ENCODE measurements around the gene WDR4. TPM values are rescaled to one million over a fixed set of nuclear protein-coding genes. Genes with fewer than 3 reads are reported as not detected.

WDR4 gene
- total RNA-seq, 4 donors from 2014 or later, result 6.6 to 22.7 (median 10.3) TPM

GRCh38 chr21:42858185-42858847 lies 21.0 kb downstream of the WDR4 start:
- in situ Hi-C loops (cut with MboI; ENCODE audit: low pct_ligation_motif_present in 1 of 4, low pct_unique_long_range_greater_than_20kb in 1 of 4, low sequenced_read_pairs in 3 of 4), result loop anchor here in 1 of 4 donors (25.0 kb wide), 1 partner anchor 96 kb away; no protein-coding TSS in a partner anchor
- intact Hi-C loops (cut with DNase I; ENCODE audit: low total_unique reads), result no loop called here
- Histone ChIP-seq H3K4me1 (no peaks in the 10 kb centered on the region), H3K27me3 (no peaks in the 10 kb centered on the region), H3K4me3 (no peak overlapping the region), H3K27ac (no peak overlapping the region), H3K9me3 (no peaks in the 10 kb centered on the region), H3K36me3 (peaks cover 0 to 50% (median 13%) of the 10 kb centered on the region in 4 donors)
- 87 to 94% methylated on average over 6 to 19 of the region's 19 CpGs for WGBS, 2 donors (ENCODE audit: low coverage in 1 of 2)
- TF ChIP-seq POLR2AphosphoS5 (IDR thresholded peaks at IDR 0.05), result no peak
- no peak for TF ChIP-seq CTCF (IDR thresholded peaks at IDR 0.05)
- no peak for TF ChIP-seq EP300 (IDR thresholded peaks at IDR 0.05; ENCODE audit: low read depth)
- DNase-seq, result no peak

GRCh38 chr21:42857216-42857615 lies 22.1 kb downstream of the WDR4 start:
- Histone ChIP-seq H3K4me1 (no peaks in the 10 kb centered on the region), H3K36me3 (peaks cover 0 to 53% (median 13%) of the 10 kb centered on the region in 4 donors), H3K4me3 (no peak overlapping the region), H3K9me3 (no peaks in the 10 kb centered on the region), H3K27ac (no peak overlapping the region), H3K27me3 (no peaks in the 10 kb centered on the region)
- intact Hi-C loops (cut with DNase I; ENCODE audit: low total_unique reads), result no loop called here
- in situ Hi-C loops (cut with MboI; ENCODE audit: low pct_ligation_motif_present in 1 of 4, low pct_unique_long_range_greater_than_20kb in 1 of 4, low sequenced_read_pairs in 3 of 4), result loop anchor here in 1 of 4 donors (25.0 kb wide), 1 partner anchor 95 kb away; no protein-coding TSS in a partner anchor
- no peak for TF ChIP-seq CTCF (IDR thresholded peaks at IDR 0.05)
- TF ChIP-seq POLR2A (IDR thresholded peaks at IDR 0.05), result no peak
- TF ChIP-seq POLR2AphosphoS5 (IDR thresholded peaks at IDR 0.05), result no peak
- TF ChIP-seq EP300 (IDR thresholded peaks at IDR 0.05; ENCODE audit: low read depth), result no peak
- WGBS, 2 donors (ENCODE audit: low coverage in 1 of 2), result 78 to 89% methylated on average over 2 to 11 of the region's 11 CpGs
- no peak for DNase-seq

- TF ChIP-seq CTCF (IDR thresholded peaks at IDR 0.05), result no peak
- TF ChIP-seq EP300 (IDR thresholded peaks at IDR 0.05; ENCODE audit: low read depth), result no peak
- no peak for TF ChIP-seq POLR2AphosphoS5 (IDR thresholded peaks at IDR 0.05)
- TF ChIP-seq POLR2A (IDR thresholded peaks at IDR 0.05), result no peak
- Histone ChIP-seq H3K4me3 (no peak overlapping the region), H3K36me3 (peaks cover 0 to 55% (median 13%) of the 10 kb centered on the region in 4 donors), H3K27me3 (no peaks in the 10 kb centered on the region), H3K9me3 (no peaks in the 10 kb centered on the region), H3K4me1 (no peaks in the 10 kb centered on the region), H3K27ac (no peak overlapping the region)
- intact Hi-C loops (cut with DNase I; ENCODE audit: low total_unique reads), result no loop called here
- DNase-seq, result no peak
- 80 to 86% methylated on average over 1 to 18 of the region's 18 CpGs for WGBS, 2 donors (ENCODE audit: low coverage in 1 of 2)
- in situ Hi-C loops (cut with MboI; ENCODE audit: low pct_ligation_motif_present in 1 of 4, low pct_unique_long_range_greater_than_20kb in 1 of 4, low sequenced_read_pairs in 3 of 4), result loop anchor here in 1 of 4 donors (25.0 kb wide), 1 partner anchor 94 kb away; no protein-coding TSS in a partner anchor
Observed at GRCh38 chr21:42855937-42856335, 23.4 kb downstream of the WDR4 start.

GRCh38 chr21:42855171-42855936 lies 24.0 kb downstream of the WDR4 start:
- WGBS, 2 donors (ENCODE audit: low coverage in 1 of 2), result 90 to 93% methylated on average over 3 to 19 of the region's 19 CpGs
- Histone ChIP-seq H3K4me1 (no peaks in the 10 kb centered on the region), H3K4me3 (no peak overlapping the region), H3K27me3 (no peaks in the 10 kb centered on the region), H3K36me3 (peaks cover 0 to 56% (median 13%) of the 10 kb centered on the region in 4 donors), H3K9me3 (no peaks in the 10 kb centered on the region), H3K27ac (no peak overlapping the region)
- DNase-seq, result no peak
- in situ Hi-C loops (cut with MboI; ENCODE audit: low pct_ligation_motif_present in 1 of 4, low pct_unique_long_range_greater_than_20kb in 1 of 4, low sequenced_read_pairs in 3 of 4), result loop anchor here in 1 of 4 donors (25.0 kb wide), 1 partner anchor 93 kb away; no protein-coding TSS in a partner anchor
- intact Hi-C loops (cut with DNase I; ENCODE audit: low total_unique reads), result no loop called here
- TF ChIP-seq POLR2AphosphoS5 (IDR thresholded peaks at IDR 0.05), result no peak
- TF ChIP-seq POLR2A (IDR thresholded peaks at IDR 0.05), result no peak
- no peak for TF ChIP-seq CTCF (IDR thresholded peaks at IDR 0.05)
- TF ChIP-seq EP300 (IDR thresholded peaks at IDR 0.05; ENCODE audit: low read depth), result no peak

Measured in transverse colon (tissue), 4 donors.